Measurements from ENCODE around the gene ABHD15. TPM values are rescaled to one million over a fixed set of nuclear protein-coding genes. Genes with fewer than 3 reads are reported as not detected.
A peak's percentile ranks its signal among the peaks of the same experiment; 100 is the strongest.

The ABHD15 gene
- total RNA-seq, 2 experiments from 2014 or later = 4.1 to 4.9 TPM

DNA sequence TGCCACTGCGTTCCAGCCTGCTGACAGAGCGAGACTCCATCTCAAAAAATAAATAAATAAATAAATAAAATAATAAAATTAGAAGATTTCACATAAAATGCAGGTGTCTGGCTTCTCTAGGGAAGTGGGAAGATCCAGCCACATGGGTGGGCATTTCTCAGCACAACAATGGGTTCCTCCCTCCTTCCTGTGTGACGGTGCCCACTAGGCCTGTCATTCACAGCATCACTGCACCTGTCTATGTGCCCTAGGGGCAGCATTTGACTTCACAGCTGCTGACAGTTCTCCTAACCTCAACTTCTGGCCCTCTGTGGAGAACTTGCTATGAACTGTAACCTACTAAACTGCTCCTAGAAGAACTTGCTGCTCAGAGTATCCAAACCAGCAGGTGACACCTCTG, 3.0 kb downstream of the ABHD15 start:
- Histone ChIP-seq H3K27ac (ENCODE audit: low read depth in 1 of 2, low read length in 2 of 2) (no peak overlapping the region), H3K4me1 (ENCODE audit: insufficient read depth, low read length) (peaks cover 61% of the 10 kb centered on the region), H3K9me3 (ENCODE audit: control insufficient read depth in 1 of 2, insufficient read depth in 1 of 2, low read length in 2 of 2) (no peaks in the 10 kb centered on the region), H3K27me3 (ENCODE audit: control insufficient read depth in 1 of 2, insufficient read depth in 2 of 2, low read length in 2 of 2) (no peaks in the 10 kb centered on the region), H3K36me3 (ENCODE audit: insufficient read depth, low read length) (peaks cover 16% of the 10 kb centered on the region), H3K4me3 (ENCODE audit: low read length) (no peak overlapping the region)
- CTCF ChIA-PET = interaction anchor here (4.8 kb wide), 1 partner anchor 54 kb away, joined by 22 read pairs; no protein-coding TSS in a partner anchor
- DNase-seq (peak in 3 of 14 experiments; percentile 32 to 45 (median 33)), ATAC-seq (ENCODE audit: poor library complexity) (no peak)
- Mint-ChIP-seq H3K36me3 (ENCODE audit: low read depth) (peaks cover 5% of the 10 kb centered on the region), H3K9me3 (no peaks in the 10 kb centered on the region), H3K4me1 (ENCODE audit: low read depth) (peaks cover 24% of the 10 kb centered on the region), H3K27ac (peak overlapping the region; percentile 60), H3K4me3 (peak overlapping the region; percentile 66), H3K27me3 (no peaks in the 10 kb centered on the region)
- intact Hi-C loops (cut with DNase I, micrococcal nuclease) = loop anchor here (2.0 to 10.0 kb wide), 2 partner anchors 19 to 51 kb away; no protein-coding TSS in a partner anchor
- POLR2A ChIA-PET = interaction anchor here (0.7 kb wide), 1 partner anchor 468 kb away, joined by 3 read pairs; no protein-coding TSS in a partner anchor
- no peak for TF ChIP-seq CTCF (IDR thresholded peaks at IDR 0.05)

- peaks cover 25% of the 10 kb centered on the region for H3K4me1 Mint-ChIP-seq (ENCODE audit: low read depth)
- H3K4me1 ChIP-seq (ENCODE audit: insufficient read depth, low read length) = peaks cover 57% of the 10 kb centered on the region
- no peak overlapping the region for H3K4me3 ChIP-seq (ENCODE audit: low read length)
- DNase-seq (peak in 1 of 14 experiments; percentile 28), ATAC-seq (ENCODE audit: poor library complexity) (no peak)
- peak overlapping the region; percentile 51 for H3K4me3 Mint-ChIP-seq
- no peaks in the 10 kb centered on the region for H3K27me3 ChIP-seq (ENCODE audit: control insufficient read depth in 1 of 2, insufficient read depth in 2 of 2, low read length in 2 of 2)
- no peak for TF ChIP-seq CTCF (IDR thresholded peaks at IDR 0.05)
- no peaks in the 10 kb centered on the region for H3K9me3 ChIP-seq (ENCODE audit: control insufficient read depth in 1 of 2, insufficient read depth in 1 of 2, low read length in 2 of 2)
- H3K27me3 Mint-ChIP-seq = no peaks in the 10 kb centered on the region
- POLR2A ChIA-PET = no interaction called here
- no peak overlapping the region for H3K27ac ChIP-seq (ENCODE audit: low read depth in 1 of 2, low read length in 2 of 2)
- H3K27ac Mint-ChIP-seq = no peak overlapping the region
- CTCF ChIA-PET = interaction anchor here (4.8 kb wide), 1 partner anchor 55 kb away, joined by 22 read pairs; no protein-coding TSS in a partner anchor
- H3K36me3 Mint-ChIP-seq (ENCODE audit: low read depth) = no peaks in the 10 kb centered on the region
- intact Hi-C loops (cut with DNase I, micrococcal nuclease) = loop anchor here (10.0 kb wide), 1 partner anchor 52 kb away; no protein-coding TSS in a partner anchor
- H3K36me3 ChIP-seq (ENCODE audit: insufficient read depth, low read length) = peaks cover 16% of the 10 kb centered on the region
- no peaks in the 10 kb centered on the region for H3K9me3 Mint-ChIP-seq
These were observed 4.2 kb downstream of the ABHD15 start for GRCh38 chr17:29562615-29563014.

DNA sequence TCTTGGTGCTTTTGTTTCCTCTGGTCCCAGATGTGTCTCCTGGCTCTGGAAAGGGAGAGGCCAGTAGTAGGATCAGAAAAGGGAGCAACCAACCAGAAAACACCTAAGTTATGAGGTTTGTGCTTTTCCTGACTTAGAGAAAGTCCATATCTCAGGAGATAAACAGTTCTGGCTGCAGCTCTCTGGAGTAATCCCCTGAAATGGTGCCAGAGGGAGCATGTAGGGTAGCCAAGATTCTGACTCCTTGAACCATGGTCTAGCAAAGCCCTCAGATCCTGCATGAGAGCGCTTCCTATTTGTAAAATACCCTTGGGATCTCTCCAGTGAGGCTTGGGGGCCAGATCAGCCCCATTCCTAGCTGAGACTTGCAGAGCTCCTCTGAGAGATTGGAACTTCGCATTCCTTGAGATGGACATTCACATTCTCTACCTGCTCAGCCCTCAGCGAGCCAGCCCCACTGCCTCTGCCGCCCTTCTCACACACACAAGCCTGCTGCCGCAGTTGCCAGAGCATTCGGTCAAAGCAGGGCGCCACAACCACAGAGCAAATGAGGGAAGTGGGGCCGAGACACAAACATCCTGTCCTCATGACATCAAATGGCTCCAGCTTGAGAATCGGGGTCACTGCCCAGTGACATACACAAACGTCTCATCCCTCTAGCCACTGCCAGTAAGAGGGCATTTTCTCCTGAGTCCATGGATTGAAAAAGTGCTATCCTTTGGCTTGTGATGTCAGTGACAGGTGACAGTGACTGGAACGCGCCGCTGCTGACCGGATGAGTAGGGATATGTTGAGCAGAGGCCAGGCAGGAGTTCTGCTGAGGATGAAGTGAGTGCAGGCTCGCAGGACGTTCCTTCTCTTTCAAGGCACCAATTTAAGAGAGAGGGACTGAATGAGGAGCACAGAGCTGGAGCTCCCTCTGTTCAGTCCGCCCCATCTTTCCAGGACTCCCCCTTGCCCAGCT, 5.0 kb downstream of the ABHD15 start:
- H3K4me1 ChIP-seq (ENCODE audit: insufficient read depth, low read length) = peaks cover 54% of the 10 kb centered on the region
- H3K4me1 Mint-ChIP-seq (ENCODE audit: low read depth) = peaks cover 31% of the 10 kb centered on the region
- TF ChIP-seq CTCF (IDR thresholded peaks at IDR 0.05) = no peak
- intact Hi-C loops (cut with DNase I, micrococcal nuclease) = loop anchor here (10.0 kb wide), 1 partner anchor 53 kb away; no protein-coding TSS in a partner anchor
- ChIA-PET CTCF (no interaction called here), POLR2A (no interaction called here)
- H3K27me3 ChIP-seq (ENCODE audit: control insufficient read depth in 1 of 2, insufficient read depth in 2 of 2, low read length in 2 of 2) = no peaks in the 10 kb centered on the region
- H3K9me3 Mint-ChIP-seq = no peaks in the 10 kb centered on the region
- no peak for ATAC-seq (ENCODE audit: poor library complexity)
- H3K27ac Mint-ChIP-seq = peak overlapping the region; percentile 5
- no peaks in the 10 kb centered on the region for H3K36me3 Mint-ChIP-seq (ENCODE audit: low read depth)
- H3K4me3 ChIP-seq (ENCODE audit: low read length) = no peak overlapping the region
- H3K9me3 ChIP-seq (ENCODE audit: control insufficient read depth in 1 of 2, insufficient read depth in 1 of 2, low read length in 2 of 2) = no peaks in the 10 kb centered on the region
- H3K27me3 Mint-ChIP-seq = no peaks in the 10 kb centered on the region
- DNase-seq = peak in 3 of 14 experiments; percentile 28 to 44 (median 28)
- no peak overlapping the region for H3K4me3 Mint-ChIP-seq
- no peak overlapping the region for H3K27ac ChIP-seq (ENCODE audit: low read depth in 1 of 2, low read length in 2 of 2)
- peaks cover 16% of the 10 kb centered on the region for H3K36me3 ChIP-seq (ENCODE audit: insufficient read depth, low read length)

Measured in CD4-positive, alpha-beta T cell (primary cell).